KOPT-K1 (cell line): ENCODE data around the gene TSPAN33.

Experiments
- H3K27ac ChIP-seq: fragments of 200-600 bp; sonication (generic); 2 replicates; pipeline ENCODE4 v1.5.1; 2016; ENCODE audit warnings: antibody characterized with exemption, mild to moderate bottlenecking, low read depth, low read length; ENCODE audit not compliant: poor library complexity, severe bottlenecking
- H3K36me3 ChIP-seq: fragments of 200-600 bp; sonication (generic); 2 replicates; pipeline ENCODE4 v1.5.1; 2017; ENCODE audit warnings: antibody characterized with exemption, mild to moderate bottlenecking, low read length, moderate library complexity; ENCODE audit not compliant: insufficient read depth
- H3K9me3 ChIP-seq: fragments of 200-600 bp; sonication (generic); 2 replicates; pipeline ENCODE4 v1.5.1; 2017; ENCODE audit warnings: antibody characterized with exemption, low read length, mild to moderate bottlenecking; ENCODE audit not compliant: insufficient read depth, poor library complexity, severe bottlenecking

Gene TSPAN33

DNA sequence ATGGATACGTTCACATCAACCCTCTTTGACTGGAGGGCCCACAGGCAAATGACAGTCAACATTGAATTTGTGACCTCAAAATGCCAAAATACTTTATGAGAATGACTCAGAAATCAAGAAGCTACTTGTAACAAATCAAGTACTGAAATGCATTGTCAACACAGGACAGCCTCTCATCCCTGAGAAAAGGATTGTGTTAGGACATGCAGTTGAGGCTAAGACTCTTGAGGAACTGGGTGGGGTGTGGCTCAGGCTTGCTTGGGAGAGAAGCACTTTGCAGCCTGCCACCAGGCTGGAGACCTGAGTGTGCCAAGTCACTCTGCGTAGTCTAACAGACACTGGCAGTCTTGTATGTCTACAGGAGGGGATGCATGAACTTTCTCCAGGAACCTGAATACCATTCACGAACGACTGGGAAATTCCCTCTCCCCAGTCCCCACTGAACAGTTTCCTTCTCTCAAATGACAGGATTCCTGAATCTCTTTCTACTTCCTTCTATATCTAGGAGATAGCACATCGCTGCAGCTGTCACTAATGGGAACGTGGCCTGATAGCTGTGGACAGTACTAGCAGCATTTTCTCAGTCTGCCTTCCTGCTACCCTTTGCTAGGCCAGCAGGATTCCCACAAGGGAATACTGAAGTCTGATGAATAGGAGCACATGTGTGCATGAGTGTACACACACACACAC, 40.6 kb downstream of the TSPAN33 start:
- H3K36me3 ChIP-seq = no peaks in the 10 kb centered on the region
- H3K27ac ChIP-seq = no peak overlapping the region
- no peaks in the 10 kb centered on the region for H3K9me3 ChIP-seq

GRCh38 chr7:129186749-129187260, 42.3 kb downstream of the TSPAN33 start:
- Histone ChIP-seq H3K9me3 (no peaks in the 10 kb centered on the region), H3K36me3 (no peaks in the 10 kb centered on the region), H3K27ac (no peak overlapping the region)

DNA sequence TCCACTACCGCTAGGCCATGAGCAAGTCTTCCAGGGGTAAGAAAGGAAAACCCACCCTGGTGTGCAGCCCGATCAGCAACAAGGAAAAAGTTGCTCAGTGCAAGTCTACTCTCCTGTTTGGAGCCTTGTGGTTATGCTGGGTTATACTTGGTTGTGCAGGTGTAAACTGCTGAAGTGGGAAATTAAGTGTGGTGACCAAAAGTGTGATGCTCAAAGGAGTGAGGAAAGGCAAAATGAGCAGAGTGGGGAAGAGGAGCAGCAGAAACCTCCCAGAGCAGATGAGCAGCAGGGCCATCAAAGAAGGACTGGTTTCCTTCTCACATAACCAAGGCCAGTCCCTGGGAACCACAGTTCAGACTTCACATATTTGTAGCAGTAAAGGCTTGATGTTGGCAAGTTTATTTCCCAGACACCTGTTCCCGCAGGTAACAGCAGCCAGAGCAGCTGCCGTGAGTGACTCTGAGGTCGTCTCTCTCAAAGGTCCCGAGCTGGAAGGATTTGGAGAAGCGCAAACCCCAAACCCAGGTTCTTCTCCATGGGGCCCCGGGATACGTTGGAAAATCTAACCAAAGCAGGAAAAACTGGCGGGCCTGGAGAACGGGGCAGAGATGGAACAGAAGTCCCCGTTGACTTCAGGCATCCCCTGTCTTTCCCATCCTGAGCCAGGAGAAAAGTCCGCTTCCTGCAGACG, 43.3 kb downstream of the TSPAN33 start:
- Histone ChIP-seq H3K9me3 (no peaks in the 10 kb centered on the region), H3K27ac (peak overlapping the region; percentile 48), H3K36me3 (no peaks in the 10 kb centered on the region)

GRCh38 chr7:129188372-129188891, 43.9 kb downstream of the TSPAN33 start, which contains the start of gene SMO:
SMO (plus strand) TSS chr7:129188633; CDS start chr7:129189152, 519 bp downstream.
- H3K9me3 ChIP-seq = no peaks in the 10 kb centered on the region
- H3K36me3 ChIP-seq = no peaks in the 10 kb centered on the region
- peak within 1 kb of the TSS; percentile 48 for H3K27ac ChIP-seq

GRCh38 chr7:129188892-129189660, 44.6 kb downstream of the TSPAN33 start:
- Histone ChIP-seq H3K36me3 (no peaks in the 10 kb centered on the region), H3K27ac (peak overlapping the region; percentile 48), H3K9me3 (no peaks in the 10 kb centered on the region)

DNA sequence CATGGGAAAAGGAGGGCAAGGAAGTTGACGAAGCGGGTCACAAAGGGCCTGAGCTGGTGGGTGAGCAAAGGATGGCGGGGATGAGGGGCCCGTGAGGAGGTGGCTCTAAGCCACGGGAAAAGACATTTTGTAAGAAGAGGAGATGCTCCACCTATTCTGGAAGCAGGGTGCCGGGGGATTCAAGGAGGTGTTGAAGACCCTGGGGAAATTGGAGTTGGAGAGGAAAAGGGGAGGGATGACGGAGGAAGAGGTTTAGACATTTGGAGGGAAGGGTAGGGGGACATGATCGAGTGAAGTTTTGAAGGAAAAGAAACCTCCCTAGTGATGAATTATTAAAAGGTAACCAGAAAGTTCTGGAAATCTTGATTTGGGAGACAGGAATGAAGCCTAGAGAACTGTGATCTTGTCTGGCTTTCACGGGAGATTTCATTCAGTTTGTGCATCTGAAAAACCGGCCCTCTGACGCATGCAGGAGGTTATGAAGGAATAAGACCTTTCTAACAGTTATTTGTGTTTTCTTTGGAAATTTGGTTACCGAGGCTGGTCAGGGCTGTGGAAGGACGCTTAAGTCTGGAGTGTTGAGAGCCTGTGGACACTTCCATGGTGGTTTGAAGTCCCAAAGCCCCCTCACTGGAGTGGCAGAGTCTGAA, 45.3 kb downstream of the TSPAN33 start:
- no peaks in the 10 kb centered on the region for H3K9me3 ChIP-seq
- no peaks in the 10 kb centered on the region for H3K36me3 ChIP-seq
- peak overlapping the region; percentile 48 for H3K27ac ChIP-seq

DNA sequence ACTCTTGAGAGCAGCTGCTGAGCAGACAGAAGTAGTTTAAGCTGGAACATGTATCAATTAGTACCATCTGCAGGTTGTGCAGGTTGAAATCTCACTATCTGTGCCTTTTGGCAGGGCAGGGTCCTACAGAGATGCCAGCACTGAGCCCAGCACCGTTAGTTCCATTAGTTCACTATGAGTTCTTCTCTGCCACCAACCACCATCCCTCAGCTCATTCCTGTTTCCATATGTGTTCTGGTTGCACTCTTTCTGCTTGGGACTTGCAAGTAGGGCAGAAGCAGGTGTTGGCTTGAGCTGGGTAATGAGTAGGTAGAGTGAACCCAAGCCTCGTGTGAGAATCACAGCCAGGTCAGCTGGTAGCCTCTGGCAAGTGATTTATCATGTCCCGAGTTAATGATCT, 46.8 kb downstream of the TSPAN33 start:
- Histone ChIP-seq H3K9me3 (no peaks in the 10 kb centered on the region), H3K36me3 (no peaks in the 10 kb centered on the region), H3K27ac (no peak overlapping the region)

DNA sequence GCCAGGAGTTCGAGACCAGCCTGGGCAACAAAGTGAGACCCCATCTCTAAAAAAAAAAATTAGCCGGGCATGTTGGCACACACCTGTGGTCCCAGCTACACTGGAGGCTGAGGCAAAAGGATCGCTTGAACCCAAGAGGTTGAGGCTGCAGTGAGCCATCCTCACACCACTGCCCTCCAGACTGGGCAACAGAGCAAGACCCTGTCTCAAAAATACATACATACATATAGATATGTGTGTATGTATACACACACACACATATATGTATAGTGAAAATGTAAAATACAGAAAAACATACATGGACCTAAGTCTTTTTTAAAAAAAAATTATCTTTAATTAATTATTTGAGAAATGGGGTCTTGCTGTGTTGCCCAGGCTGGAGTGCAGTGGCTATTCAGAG, 49.4 kb downstream of the TSPAN33 start:
- H3K36me3 ChIP-seq = no peaks in the 10 kb centered on the region
- H3K27ac ChIP-seq = no peak overlapping the region
- no peaks in the 10 kb centered on the region for H3K9me3 ChIP-seq

GRCh38 chr7:129197771-129198170, 53.3 kb downstream of the TSPAN33 start:
- H3K36me3 ChIP-seq = no peaks in the 10 kb centered on the region
- H3K9me3 ChIP-seq = no peaks in the 10 kb centered on the region
- no peak overlapping the region for H3K27ac ChIP-seq

DNA sequence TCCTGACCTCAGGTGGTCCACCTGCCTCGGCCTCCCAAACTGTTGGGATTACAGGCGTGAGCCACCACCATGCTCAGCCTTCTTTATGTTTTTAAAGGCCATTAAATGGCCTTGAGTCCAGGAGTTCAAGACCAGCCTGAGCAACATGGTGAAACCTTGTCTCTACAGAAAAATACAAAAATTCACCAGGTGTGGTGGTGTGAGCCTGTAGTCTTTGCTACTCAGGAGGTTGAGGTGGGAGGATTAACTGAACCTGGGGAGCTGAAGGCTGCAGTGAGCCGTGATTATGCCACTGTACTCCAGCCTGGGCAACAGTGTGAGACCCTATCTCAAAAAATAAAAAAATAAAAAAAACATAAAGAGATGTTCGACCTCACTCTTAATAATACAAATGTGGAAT, 54.9 kb downstream of the TSPAN33 start:
- no peaks in the 10 kb centered on the region for H3K36me3 ChIP-seq
- H3K9me3 ChIP-seq = no peaks in the 10 kb centered on the region
- no peak overlapping the region for H3K27ac ChIP-seq

- H3K27ac ChIP-seq = no peak overlapping the region
Observed at GRCh38 chr7:129202058-129202777, 57.7 kb downstream of the TSPAN33 start.

DNA sequence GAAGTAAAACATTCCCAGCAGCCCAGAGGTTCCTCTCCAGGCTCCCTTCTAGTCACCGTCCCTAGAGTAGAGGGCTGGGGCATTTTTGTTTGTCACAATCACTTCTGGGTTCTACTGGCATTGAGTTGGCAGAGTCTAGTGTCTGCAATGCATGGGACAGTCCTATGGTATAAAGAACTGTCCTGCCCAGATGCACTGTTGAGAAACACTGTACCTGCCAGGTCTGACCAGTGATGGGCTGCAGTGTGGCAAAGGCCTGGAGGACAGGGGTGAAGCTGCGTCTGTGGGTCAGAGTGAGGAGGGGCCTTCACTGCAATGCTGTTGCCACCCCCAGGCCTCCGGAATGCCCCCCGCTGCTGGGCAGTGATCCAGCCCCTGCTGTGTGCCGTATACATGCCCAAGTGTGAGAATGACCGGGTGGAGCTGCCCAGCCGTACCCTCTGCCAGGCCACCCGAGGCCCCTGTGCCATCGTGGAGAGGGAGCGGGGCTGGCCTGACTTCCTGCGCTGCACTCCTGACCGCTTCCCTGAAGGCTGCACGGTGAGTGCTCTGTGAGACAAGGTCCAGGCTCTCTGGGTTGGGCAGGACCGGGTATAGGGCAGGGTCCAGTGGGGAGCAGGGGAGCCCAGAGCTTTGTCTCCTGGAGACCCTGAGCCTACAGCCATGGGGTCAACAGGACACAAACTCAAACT, 58.7 kb downstream of the TSPAN33 start:
- Histone ChIP-seq H3K27ac (no peak overlapping the region), H3K9me3 (no peaks in the 10 kb centered on the region), H3K36me3 (peaks cover 12% of the 10 kb centered on the region; the same call in 1 of the 2 replicates)

More at GRCh38 chr7:129202058-129202777, 57.7 kb downstream of the TSPAN33 start:
- Histone ChIP-seq H3K36me3 (peaks cover 12% of the 10 kb centered on the region; the same call in 1 of the 2 replicates), H3K9me3 (no peaks in the 10 kb centered on the region)

- Histone ChIP-seq H3K9me3 (no peaks in the 10 kb centered on the region), H3K27ac (no peak overlapping the region), H3K36me3 (peaks cover 21% of the 10 kb centered on the region; the same call in 1 of the 2 replicates)
Observed at GRCh38 chr7:129205126-129205818, 60.8 kb downstream of the TSPAN33 start.
